Endothelial cell (in vitro differentiated cells): ENCODE data around the gene FTO. TPM values are rescaled to one million over a fixed set of nuclear protein-coding genes. Genes with fewer than 3 reads are reported as not detected.

Source experiments
- DNase-seq: peaks from one replicate; pipeline ENCODE4 v3.0.0; 2021; ENCODE audit warnings: low spot score
- H3K27ac Mint-ChIP-seq: one replicate; pipeline ENCODE4 v1.8.0; 2021; ENCODE audit warnings: mixed read lengths, inconsistent platforms; ENCODE audit not compliant: unreplicated experiment
- H3K27me3 Mint-ChIP-seq: one replicate; pipeline ENCODE4 v1.8.0; 2021; ENCODE audit warnings: mild to moderate bottlenecking, moderate library complexity, mixed read lengths, inconsistent platforms; ENCODE audit not compliant: unreplicated experiment
- H3K36me3 Mint-ChIP-seq: one replicate; pipeline ENCODE4 v1.8.0; 2021; ENCODE audit warnings: mild to moderate bottlenecking, low read depth, mixed read lengths, inconsistent platforms; ENCODE audit not compliant: unreplicated experiment
- H3K4me1 Mint-ChIP-seq: one replicate; pipeline ENCODE4 v1.8.0; 2021; ENCODE audit warnings: mild to moderate bottlenecking, mixed read lengths, inconsistent platforms; ENCODE audit not compliant: unreplicated experiment
- H3K4me3 Mint-ChIP-seq: one replicate; pipeline ENCODE4 v1.8.0; 2021; ENCODE audit warnings: mild to moderate bottlenecking, mixed read lengths, inconsistent platforms; ENCODE audit not compliant: unreplicated experiment
- H3K9me3 Mint-ChIP-seq: one replicate; pipeline ENCODE4 v1.8.0; 2021; ENCODE audit warnings: mixed read lengths, inconsistent platforms; ENCODE audit not compliant: unreplicated experiment
- total RNA-seq: library from RNA; stranded (reverse); fragmentation: NEBNext Ultra II Directional; extraction: Animal tissue kit (Norgen Biotek cat#: 25700); gene quantifications from one replicate; pipeline ENCODE4 v1.2.1, GENCODE V29; 2021; ENCODE audit not compliant: unreplicated experiment
- TF ChIP-seq, protein P1 (sequence below): fragments of 200-600 bp; sonication (generic); IDR thresholded peaks from one replicate; pipeline ENCODE4 v1.5.0; 2021; ENCODE audit warnings: antibody characterized with exemption; ENCODE audit not compliant: unreplicated experiment

The FTO gene
- total RNA-seq, 1 donor from 2014 or later = 83.8 TPM

GRCh38 chr16:53899431-53899830 is 195.5 kb downstream of the FTO start:
- no peaks in the 10 kb centered on the region for H3K27me3 Mint-ChIP-seq
- H3K4me1 Mint-ChIP-seq = peaks cover 14% of the 10 kb centered on the region
- no peak overlapping the region for H3K27ac Mint-ChIP-seq
- TF ChIP-seq, protein P1, sequence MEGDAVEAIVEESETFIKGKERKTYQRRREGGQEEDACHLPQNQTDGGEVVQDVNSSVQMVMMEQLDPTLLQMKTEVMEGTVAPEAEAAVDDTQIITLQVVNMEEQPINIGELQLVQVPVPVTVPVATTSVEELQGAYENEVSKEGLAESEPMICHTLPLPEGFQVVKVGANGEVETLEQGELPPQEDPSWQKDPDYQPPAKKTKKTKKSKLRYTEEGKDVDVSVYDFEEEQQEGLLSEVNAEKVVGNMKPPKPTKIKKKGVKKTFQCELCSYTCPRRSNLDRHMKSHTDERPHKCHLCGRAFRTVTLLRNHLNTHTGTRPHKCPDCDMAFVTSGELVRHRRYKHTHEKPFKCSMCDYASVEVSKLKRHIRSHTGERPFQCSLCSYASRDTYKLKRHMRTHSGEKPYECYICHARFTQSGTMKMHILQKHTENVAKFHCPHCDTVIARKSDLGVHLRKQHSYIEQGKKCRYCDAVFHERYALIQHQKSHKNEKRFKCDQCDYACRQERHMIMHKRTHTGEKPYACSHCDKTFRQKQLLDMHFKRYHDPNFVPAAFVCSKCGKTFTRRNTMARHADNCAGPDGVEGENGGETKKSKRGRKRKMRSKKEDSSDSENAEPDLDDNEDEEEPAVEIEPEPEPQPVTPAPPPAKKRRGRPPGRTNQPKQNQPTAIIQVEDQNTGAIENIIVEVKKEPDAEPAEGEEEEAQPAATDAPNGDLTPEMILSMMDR = no peak
- no peak overlapping the region for H3K4me3 Mint-ChIP-seq
- H3K9me3 Mint-ChIP-seq = no peaks in the 10 kb centered on the region
- no peaks in the 10 kb centered on the region for H3K36me3 Mint-ChIP-seq
- DNase-seq = no peak

DNA sequence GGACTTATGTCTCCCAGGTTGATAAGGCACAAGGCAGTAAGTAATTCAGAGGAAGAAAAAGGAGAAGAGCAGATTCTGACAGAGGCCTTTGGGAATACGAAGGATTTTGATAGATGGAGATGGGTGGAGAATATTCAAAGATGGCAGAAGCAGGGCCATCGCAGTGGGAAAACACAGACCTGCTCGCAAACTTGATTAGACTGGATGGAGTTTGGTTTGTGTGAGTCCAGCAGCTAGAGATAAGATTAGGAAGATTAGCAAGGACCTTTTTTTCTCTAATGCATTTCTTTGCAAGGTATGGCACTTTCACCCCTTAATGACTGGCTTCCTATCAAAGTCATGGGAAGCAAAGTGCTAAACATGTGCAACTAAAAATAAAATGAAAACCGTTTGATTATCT is 196.7 kb downstream of the FTO start:
- DNase-seq = no peak
- Mint-ChIP-seq H3K4me3 (no peak overlapping the region), H3K36me3 (no peaks in the 10 kb centered on the region), H3K4me1 (peaks cover 14% of the 10 kb centered on the region), H3K9me3 (no peaks in the 10 kb centered on the region), H3K27me3 (no peaks in the 10 kb centered on the region), H3K27ac (no peak overlapping the region)
- TF ChIP-seq, protein P1 = no peak

DNA sequence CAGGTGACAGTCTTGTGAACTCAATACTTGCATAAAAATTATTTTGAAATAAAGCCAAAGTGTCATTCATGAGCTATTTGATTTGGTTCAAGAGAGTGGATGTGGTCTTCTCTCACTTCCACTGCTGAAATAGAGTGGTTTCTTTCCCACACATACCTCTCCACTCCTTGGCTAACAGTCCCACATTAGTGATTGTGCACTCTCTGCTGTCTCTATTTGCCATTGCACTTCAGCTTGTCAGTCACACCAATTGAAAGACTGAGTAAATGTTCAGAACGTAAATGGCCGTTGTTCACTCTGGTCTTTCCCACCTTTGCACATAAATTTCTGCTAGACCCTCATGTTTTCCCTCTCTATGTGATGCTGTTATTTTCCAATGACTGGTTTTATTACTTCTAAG is 197.5 kb downstream of the FTO start:
- Mint-ChIP-seq H3K27me3 (no peaks in the 10 kb centered on the region), H3K4me3 (no peak overlapping the region), H3K4me1 (peaks cover 14% of the 10 kb centered on the region), H3K9me3 (no peaks in the 10 kb centered on the region), H3K27ac (no peak overlapping the region), H3K36me3 (no peaks in the 10 kb centered on the region)
- TF ChIP-seq, protein P1 = no peak
- no peak for DNase-seq

DNA sequence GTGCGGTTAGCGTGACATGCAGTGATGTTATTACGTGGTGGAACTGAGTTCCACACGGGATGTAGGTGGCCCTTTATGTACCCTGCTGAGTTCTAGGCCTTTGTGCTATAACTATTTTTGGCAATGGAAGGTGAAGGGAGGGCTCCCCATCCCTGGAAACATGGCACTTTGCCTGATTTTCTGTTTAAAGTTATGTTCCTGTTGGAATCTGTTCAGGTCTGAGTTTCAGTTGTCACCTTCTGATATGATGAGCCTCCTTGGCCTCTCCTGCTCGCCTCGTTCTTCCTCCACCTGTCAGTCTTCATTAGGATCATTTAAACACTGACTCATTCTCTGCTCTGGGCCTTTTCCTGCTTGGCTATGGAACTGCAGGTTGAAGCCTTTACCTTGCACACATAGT is 200.6 kb downstream of the FTO start:
- Mint-ChIP-seq H3K36me3 (no peaks in the 10 kb centered on the region), H3K9me3 (no peaks in the 10 kb centered on the region), H3K27me3 (no peaks in the 10 kb centered on the region), H3K4me3 (no peak overlapping the region), H3K27ac (no peak overlapping the region), H3K4me1 (peaks cover 5% of the 10 kb centered on the region)
- TF ChIP-seq, protein P1 = no peak
- DNase-seq = no peak

DNA sequence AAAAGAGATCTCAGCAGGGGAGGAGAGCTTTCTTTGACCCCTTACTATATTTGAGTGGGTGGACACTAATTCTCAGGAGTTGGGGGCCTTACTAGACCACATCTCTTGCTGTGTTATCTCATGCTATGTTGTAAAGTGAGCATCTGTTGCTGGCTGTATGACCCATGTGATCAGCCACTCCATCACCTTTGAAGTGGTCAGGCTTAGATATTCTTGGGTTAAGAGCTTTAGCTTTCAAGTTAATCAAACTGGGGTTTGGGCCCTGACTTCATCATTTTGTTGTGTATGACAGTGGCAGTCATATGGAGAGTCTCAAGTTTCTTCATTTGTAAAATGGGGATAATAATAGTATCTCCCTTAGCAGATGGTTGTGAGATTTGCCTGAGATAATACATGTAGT is 201.1 kb downstream of the FTO start:
- no peak overlapping the region for H3K4me3 Mint-ChIP-seq
- no peaks in the 10 kb centered on the region for H3K9me3 Mint-ChIP-seq
- no peak overlapping the region for H3K27ac Mint-ChIP-seq
- H3K36me3 Mint-ChIP-seq = no peaks in the 10 kb centered on the region
- H3K27me3 Mint-ChIP-seq = no peaks in the 10 kb centered on the region
- H3K4me1 Mint-ChIP-seq = peaks cover under 1% of the 10 kb centered on the region
- TF ChIP-seq, protein P1 = no peak
- no peak for DNase-seq
